Measurements from ENCODE around the gene ADGRF5. TPM values are rescaled to one million over a fixed set of nuclear protein-coding genes. Genes with fewer than 3 reads are reported as not detected.
A peak's percentile ranks its signal among the peaks of the same experiment; 100 is the strongest.

ADGRF5 gene
- total and polyA plus RNA-seq, 2 experiments from 2014 or later, result not detected

- DNase-seq (ENCODE audit: low spot score), result peak; percentile 91
- ATAC-seq, result peak; percentile 97
- Histone ChIP-seq H3K9me2 (ENCODE audit: insufficient read depth) (no peaks in the 10 kb centered on the region), H3F3A (replicated peaks; ENCODE audit: low read depth) (no peaks in the 10 kb centered on the region), H3K36me3 (ENCODE audit: insufficient read depth) (no peaks in the 10 kb centered on the region), H3K4me1 (ENCODE audit: insufficient read depth) (peaks cover 5% of the 10 kb centered on the region; the same call in 1 of the 2 replicates), H3K79me2 (replicated peaks; ENCODE audit: insufficient read depth) (no peaks in the 10 kb centered on the region), H3K4me2 (peak overlapping the region; percentile 74), H3K27ac (ENCODE audit: low read depth) (no peak overlapping the region), H4K20me1 (replicated peaks; ENCODE audit: insufficient read depth) (no peaks in the 10 kb centered on the region), H2AFZ (peak overlapping the region; percentile 83; the same call in 1 of the 2 replicates), H3K27me3 (ENCODE audit: insufficient read depth) (peaks cover 10% of the 10 kb centered on the region; the same call in 1 of the 2 replicates), H3K4me3 (peak overlapping the region; percentile 45)
- Mint-ChIP-seq H3K27me3 (ENCODE audit: insufficient read depth, low read depth, poor library complexity) (peaks cover 2% of the 10 kb centered on the region), H3K4me3 (peak overlapping the region; percentile 62), H3K4me1 (peaks cover 21% of the 10 kb centered on the region), H3K9me3 (no peaks in the 10 kb centered on the region), H3K36me3 (ENCODE audit: low read depth) (no peaks in the 10 kb centered on the region), H3K27ac (no peak overlapping the region)
- TF ChIP-seq POLR2AphosphoS5 (IDR thresholded peaks at IDR 0.05; ENCODE audit: low read depth) (no peak), JUNB (IDR thresholded peaks at IDR 0.05; ENCODE audit: unreplicated experiment) (no peak), REST (IDR thresholded peaks at IDR 0.05; ENCODE audit: unreplicated experiment) (no peak), ZNF462 (CRISPR knock-in tag; IDR thresholded peaks at IDR 0.05) (no peak), STAT1 (IDR thresholded peaks at IDR 0.05; ENCODE audit: unreplicated experiment) (no peak), CREB1 (CRISPR knock-in tag; IDR thresholded peaks at IDR 0.05; ENCODE audit: low read depth) (peak; percentile 50), CTCF (conservative IDR thresholded peaks at IDR 0.05; ENCODE audit: low read depth in 2 of 2) (peak; percentile 79 to 100)
These were observed 72.9 kb downstream of the ADGRF5 start for GRCh38 chr6:46848684-46849360.

All from GM23338 (cell line).